ENCODE measurements around the gene PADI4.

PADI4 gene

DNA sequence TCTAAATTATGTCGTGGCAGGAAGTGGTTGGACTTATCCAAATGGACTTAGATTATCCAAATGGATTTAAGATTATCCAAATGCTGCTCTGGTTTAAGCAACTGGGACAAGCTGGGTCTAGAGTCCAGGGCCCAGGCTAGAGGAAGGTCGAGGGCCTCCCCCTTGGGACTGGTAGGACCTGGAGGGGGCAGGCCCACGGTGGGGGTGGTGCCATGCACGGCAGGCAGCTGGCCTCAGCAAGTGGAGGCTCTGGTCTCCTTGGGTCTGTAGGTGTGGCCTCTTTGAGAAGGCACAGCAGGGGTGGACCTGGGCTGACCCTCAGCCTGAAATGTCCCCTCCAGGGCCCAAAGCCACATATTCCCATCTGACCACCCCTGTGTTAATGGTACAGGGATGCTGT lies 93.8 kb downstream of the PADI4 start:
- TF ChIP-seq SNAI2 (CRISPR knock-in tag; IDR thresholded peaks at IDR 0.05) (no peak), ISL1 (CRISPR knock-in tag; IDR thresholded peaks at IDR 0.05) (no peak), TCF4 (CRISPR knock-in tag; IDR thresholded peaks at IDR 0.05; ENCODE audit: borderline replicate concordance) (no peak), GLIS3 (CRISPR knock-in tag; IDR thresholded peaks at IDR 0.05) (no peak), RARB (CRISPR knock-in tag; IDR thresholded peaks at IDR 0.05) (no peak), PPARA (CRISPR knock-in tag; IDR thresholded peaks at IDR 0.05; ENCODE audit: borderline replicate concordance) (no peak), ARNTL (CRISPR knock-in tag; IDR thresholded peaks at IDR 0.05; ENCODE audit: borderline replicate concordance, low read depth) (no peak), ZFP30 (CRISPR knock-in tag; IDR thresholded peaks at IDR 0.05) (no peak), ZNF8 (CRISPR knock-in tag; IDR thresholded peaks at IDR 0.05) (no peak), ZC3H10 (CRISPR knock-in tag; IDR thresholded peaks at IDR 0.05) (no peak), ESRRG (CRISPR knock-in tag; IDR thresholded peaks at IDR 0.05) (no peak), ZFP3 (CRISPR knock-in tag; IDR thresholded peaks at IDR 0.05) (no peak), TOX (CRISPR knock-in tag; IDR thresholded peaks at IDR 0.05; ENCODE audit: borderline replicate concordance) (no peak), ZNF565 (CRISPR knock-in tag; conservative IDR thresholded peaks at IDR 0.05; ENCODE audit: low read depth) (no peak)
- TF ChIP-seq, protein P1, sequence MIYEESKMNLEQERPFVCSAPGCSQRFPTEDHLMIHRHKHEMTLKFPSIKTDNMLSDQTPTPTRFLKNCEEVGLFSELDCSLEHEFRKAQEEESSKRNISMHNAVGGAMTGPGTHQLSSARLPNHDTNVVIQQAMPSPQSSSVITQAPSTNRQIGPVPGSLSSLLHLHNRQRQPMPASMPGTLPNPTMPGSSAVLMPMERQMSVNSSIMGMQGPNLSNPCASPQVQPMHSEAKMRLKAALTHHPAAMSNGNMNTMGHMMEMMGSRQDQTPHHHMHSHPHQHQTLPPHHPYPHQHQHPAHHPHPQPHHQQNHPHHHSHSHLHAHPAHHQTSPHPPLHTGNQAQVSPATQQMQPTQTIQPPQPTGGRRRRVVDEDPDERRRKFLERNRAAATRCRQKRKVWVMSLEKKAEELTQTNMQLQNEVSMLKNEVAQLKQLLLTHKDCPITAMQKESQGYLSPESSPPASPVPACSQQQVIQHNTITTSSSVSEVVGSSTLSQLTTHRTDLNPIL (CRISPR knock-in tag; IDR thresholded peaks at IDR 0.05; ENCODE audit: low read depth) = no peak
- TF ChIP-seq, protein P2, sequence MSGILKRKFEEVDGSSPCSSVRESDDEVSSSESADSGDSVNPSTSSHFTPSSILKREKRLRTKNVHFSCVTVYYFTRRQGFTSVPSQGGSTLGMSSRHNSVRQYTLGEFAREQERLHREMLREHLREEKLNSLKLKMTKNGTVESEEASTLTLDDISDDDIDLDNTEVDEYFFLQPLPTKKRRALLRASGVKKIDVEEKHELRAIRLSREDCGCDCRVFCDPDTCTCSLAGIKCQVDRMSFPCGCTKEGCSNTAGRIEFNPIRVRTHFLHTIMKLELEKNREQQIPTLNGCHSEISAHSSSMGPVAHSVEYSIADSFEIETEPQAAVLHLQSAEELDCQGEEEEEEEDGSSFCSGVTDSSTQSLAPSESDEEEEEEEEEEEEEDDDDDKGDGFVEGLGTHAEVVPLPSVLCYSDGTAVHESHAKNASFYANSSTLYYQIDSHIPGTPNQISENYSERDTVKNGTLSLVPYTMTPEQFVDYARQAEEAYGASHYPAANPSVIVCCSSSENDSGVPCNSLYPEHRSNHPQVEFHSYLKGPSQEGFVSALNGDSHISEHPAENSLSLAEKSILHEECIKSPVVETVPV (CRISPR knock-in tag; IDR thresholded peaks at IDR 0.05) = no peak
- TF ChIP-seq, protein P3, sequence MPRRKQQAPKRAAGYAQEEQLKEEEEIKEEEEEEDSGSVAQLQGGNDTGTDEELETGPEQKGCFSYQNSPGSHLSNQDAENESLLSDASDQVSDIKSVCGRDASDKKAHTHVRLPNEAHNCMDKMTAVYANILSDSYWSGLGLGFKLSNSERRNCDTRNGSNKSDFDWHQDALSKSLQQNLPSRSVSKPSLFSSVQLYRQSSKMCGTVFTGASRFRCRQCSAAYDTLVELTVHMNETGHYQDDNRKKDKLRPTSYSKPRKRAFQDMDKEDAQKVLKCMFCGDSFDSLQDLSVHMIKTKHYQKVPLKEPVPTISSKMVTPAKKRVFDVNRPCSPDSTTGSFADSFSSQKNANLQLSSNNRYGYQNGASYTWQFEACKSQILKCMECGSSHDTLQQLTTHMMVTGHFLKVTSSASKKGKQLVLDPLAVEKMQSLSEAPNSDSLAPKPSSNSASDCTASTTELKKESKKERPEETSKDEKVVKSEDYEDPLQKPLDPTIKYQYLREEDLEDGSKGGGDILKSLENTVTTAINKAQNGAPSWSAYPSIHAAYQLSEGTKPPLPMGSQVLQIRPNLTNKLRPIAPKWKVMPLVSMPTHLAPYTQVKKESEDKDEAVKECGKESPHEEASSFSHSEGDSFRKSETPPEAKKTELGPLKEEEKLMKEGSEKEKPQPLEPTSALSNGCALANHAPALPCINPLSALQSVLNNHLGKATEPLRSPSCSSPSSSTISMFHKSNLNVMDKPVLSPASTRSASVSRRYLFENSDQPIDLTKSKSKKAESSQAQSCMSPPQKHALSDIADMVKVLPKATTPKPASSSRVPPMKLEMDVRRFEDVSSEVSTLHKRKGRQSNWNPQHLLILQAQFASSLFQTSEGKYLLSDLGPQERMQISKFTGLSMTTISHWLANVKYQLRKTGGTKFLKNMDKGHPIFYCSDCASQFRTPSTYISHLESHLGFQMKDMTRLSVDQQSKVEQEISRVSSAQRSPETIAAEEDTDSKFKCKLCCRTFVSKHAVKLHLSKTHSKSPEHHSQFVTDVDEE (CRISPR knock-in tag; IDR thresholded peaks at IDR 0.05) = no peak
- no peak for ATAC-seq

DNA sequence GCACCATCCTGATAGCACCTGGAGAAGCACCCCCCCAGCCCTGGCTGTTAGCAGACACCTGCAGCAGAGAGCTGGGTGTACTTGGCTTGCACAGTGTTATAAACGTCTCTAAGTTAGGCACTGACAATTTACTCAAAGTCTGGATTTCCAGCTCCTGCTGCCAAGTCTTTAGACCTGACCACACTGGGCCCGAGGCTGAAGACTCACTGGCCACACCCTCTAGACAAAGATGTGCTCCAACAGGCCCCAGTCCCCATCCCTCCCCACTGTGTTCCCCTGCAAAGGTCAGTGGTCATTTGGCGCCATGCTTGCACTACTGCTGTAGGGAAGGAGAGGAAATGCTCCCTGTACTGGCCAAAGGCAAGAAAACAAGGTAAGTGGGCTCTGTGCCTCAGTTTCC lies 95.1 kb downstream of the PADI4 start:
- TF ChIP-seq BACH2 (CRISPR knock-in tag; IDR thresholded peaks at IDR 0.05; ENCODE audit: borderline replicate concordance) = no peak
- no peak for TF ChIP-seq ARNTL (CRISPR knock-in tag; IDR thresholded peaks at IDR 0.05; ENCODE audit: borderline replicate concordance, low read depth)
- TF ChIP-seq, protein P2 (CRISPR knock-in tag; IDR thresholded peaks at IDR 0.05) = no peak
- ATAC-seq = no peak

DNA sequence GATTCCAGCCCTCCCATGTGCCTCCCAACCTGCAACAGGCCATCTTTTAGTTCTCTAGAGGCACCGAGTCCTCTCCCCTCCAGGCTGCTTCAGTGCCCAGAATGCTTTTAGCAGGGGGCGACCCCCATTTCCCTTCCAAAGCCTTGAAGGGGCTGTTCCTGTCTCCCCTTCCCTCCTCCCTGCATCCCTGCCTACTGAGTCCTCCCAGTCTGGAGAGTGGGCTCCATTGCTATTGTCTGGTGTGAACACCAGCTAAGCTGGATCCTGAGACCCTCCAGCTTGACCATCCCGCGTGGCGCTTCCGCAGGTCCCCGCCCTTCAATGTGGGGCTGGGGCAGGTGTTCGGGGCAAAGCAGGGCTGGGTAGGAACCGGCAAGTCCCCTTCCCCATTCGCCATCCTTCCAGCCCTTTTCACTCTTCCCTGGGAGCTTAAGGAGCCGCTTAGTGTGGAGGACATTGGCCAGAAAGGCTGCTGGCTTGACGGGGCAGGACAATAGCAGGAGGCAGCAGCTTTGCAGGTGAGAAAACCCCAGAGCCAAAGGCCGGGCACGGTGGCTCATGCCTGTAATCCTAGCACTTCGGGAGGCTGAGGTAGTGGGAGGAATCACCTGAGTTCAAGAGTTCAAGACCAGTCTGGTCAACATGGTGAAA lies 96.2 kb downstream of the PADI4 start:
- TF ChIP-seq OSR1 (CRISPR knock-in tag; IDR thresholded peaks at IDR 0.05) = no peak
- no peak for TF ChIP-seq ZFP3 (CRISPR knock-in tag; IDR thresholded peaks at IDR 0.05)
- TF ChIP-seq ESRRG (CRISPR knock-in tag; IDR thresholded peaks at IDR 0.05) = no peak
- TF ChIP-seq PPARA (CRISPR knock-in tag; IDR thresholded peaks at IDR 0.05; ENCODE audit: borderline replicate concordance) = no peak
- no peak for TF ChIP-seq ZC3H10 (CRISPR knock-in tag; IDR thresholded peaks at IDR 0.05)
- TF ChIP-seq TOX (CRISPR knock-in tag; IDR thresholded peaks at IDR 0.05; ENCODE audit: borderline replicate concordance) = no peak
- TF ChIP-seq, protein P1 (CRISPR knock-in tag; IDR thresholded peaks at IDR 0.05; ENCODE audit: low read depth) = no peak
- TF ChIP-seq ZFP30 (CRISPR knock-in tag; IDR thresholded peaks at IDR 0.05) = no peak
- TF ChIP-seq, protein P4, sequence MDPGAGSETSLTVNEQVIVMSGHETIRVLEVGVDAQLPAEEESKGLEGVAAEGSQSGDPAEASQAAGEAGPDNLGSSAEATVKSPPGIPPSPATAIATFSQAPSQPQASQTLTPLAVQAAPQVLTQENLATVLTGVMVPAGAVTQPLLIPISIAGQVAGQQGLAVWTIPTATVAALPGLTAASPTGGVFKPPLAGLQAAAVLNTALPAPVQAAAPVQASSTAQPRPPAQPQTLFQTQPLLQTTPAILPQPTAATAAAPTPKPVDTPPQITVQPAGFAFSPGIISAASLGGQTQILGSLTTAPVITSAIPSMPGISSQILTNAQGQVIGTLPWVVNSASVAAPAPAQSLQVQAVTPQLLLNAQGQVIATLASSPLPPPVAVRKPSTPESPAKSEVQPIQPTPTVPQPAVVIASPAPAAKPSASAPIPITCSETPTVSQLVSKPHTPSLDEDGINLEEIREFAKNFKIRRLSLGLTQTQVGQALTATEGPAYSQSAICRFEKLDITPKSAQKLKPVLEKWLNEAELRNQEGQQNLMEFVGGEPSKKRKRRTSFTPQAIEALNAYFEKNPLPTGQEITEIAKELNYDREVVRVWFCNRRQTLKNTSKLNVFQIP (CRISPR knock-in tag; IDR thresholded peaks at IDR 0.05; ENCODE audit: borderline replicate concordance, low read depth) = no peak
- no peak for ATAC-seq

All from SK-N-SH treated with all-trans-retinoic acid at 6 μM for 48 hours (cell line).